ENCODE data around the gene TEX28.

GRCh38 chrX:154325541-154325940 is 30.6 kb upstream of the TEX28 start:
- TF ChIP-seq CTCF (IDR thresholded peaks at IDR 0.05; ENCODE audit: insufficient read depth, low read length, poor library complexity, severe bottlenecking) (no peak), EZH2phosphoT487 (conservative IDR thresholded peaks at IDR 0.05; ENCODE audit: low read length) (no peak)
